Measurements from ENCODE around the gene C5AR1.
"Not testable (repeated sequence)": the region's sequence is repeated elsewhere in the genome, so short reads cannot be mapped to it uniquely, and the experiment has no call there.

C5AR1 gene

GRCh38 chr19:47336765-47337718, 27.4 kb downstream of the C5AR1 start:
- H3K9me3 ChIP-seq (ENCODE audit: control insufficient read depth, low read length); H3K27me3 ChIP-seq (replicated peaks; ENCODE audit: control insufficient read depth, insufficient read depth, low read length); H3K9ac ChIP-seq (ENCODE audit: low read length); H3K4me1 ChIP-seq (ENCODE audit: control insufficient read depth, insufficient read depth, low read length); H3K4me3 ChIP-seq (ENCODE audit: low read length); DNase-seq (ENCODE audit: low read depth); H3K36me3 ChIP-seq (ENCODE audit: control insufficient read depth, insufficient read depth, low read length, severe bottlenecking): not testable (repeated sequence)

- H3K4me1 ChIP-seq (ENCODE audit: control insufficient read depth, insufficient read depth, low read length), result no peaks in the 10 kb centered on the region
- no peaks in the 10 kb centered on the region for H3K36me3 ChIP-seq (ENCODE audit: control insufficient read depth, insufficient read depth, low read length, severe bottlenecking)
- DNase-seq (ENCODE audit: low read depth), result no peak
- H3K9me3 ChIP-seq (ENCODE audit: control insufficient read depth, low read length), result no peaks in the 10 kb centered on the region
- H3K4me3 ChIP-seq (ENCODE audit: low read length), result no peak overlapping the region
- no peaks in the 10 kb centered on the region for H3K27me3 ChIP-seq (replicated peaks; ENCODE audit: control insufficient read depth, insufficient read depth, low read length)
- no peak overlapping the region for H3K9ac ChIP-seq (ENCODE audit: low read length)
These were observed 29.7 kb downstream of the C5AR1 start for GRCh38 chr19:47339196-47339880.

GRCh38 chr19:47340477-47341208, 31.0 kb downstream of the C5AR1 start:
- no peak overlapping the region for H3K4me3 ChIP-seq (ENCODE audit: low read length)
- H3K4me1 ChIP-seq (ENCODE audit: control insufficient read depth, insufficient read depth, low read length), result no peaks in the 10 kb centered on the region
- no peak for DNase-seq (ENCODE audit: low read depth)
- H3K36me3 ChIP-seq (ENCODE audit: control insufficient read depth, insufficient read depth, low read length, severe bottlenecking), result no peaks in the 10 kb centered on the region
- H3K27me3 ChIP-seq (replicated peaks; ENCODE audit: control insufficient read depth, insufficient read depth, low read length), result no peaks in the 10 kb centered on the region
- H3K9ac ChIP-seq (ENCODE audit: low read length), result no peak overlapping the region
- H3K9me3 ChIP-seq (ENCODE audit: control insufficient read depth, low read length), result no peaks in the 10 kb centered on the region

GRCh38 chr19:47341734-47342133, 32.1 kb downstream of the C5AR1 start:
- Histone ChIP-seq H3K9me3 (ENCODE audit: control insufficient read depth, low read length) (no peaks in the 10 kb centered on the region), H3K9ac (ENCODE audit: low read length) (no peak overlapping the region), H3K4me3 (ENCODE audit: low read length) (no peak overlapping the region), H3K27me3 (replicated peaks; ENCODE audit: control insufficient read depth, insufficient read depth, low read length) (no peaks in the 10 kb centered on the region), H3K4me1 (ENCODE audit: control insufficient read depth, insufficient read depth, low read length) (no peaks in the 10 kb centered on the region), H3K36me3 (ENCODE audit: control insufficient read depth, insufficient read depth, low read length, severe bottlenecking) (no peaks in the 10 kb centered on the region)
- DNase-seq (ENCODE audit: low read depth), result no peak

GRCh38 chr19:47343194-47343802, 33.6 kb downstream of the C5AR1 start:
- Histone ChIP-seq H3K27me3 (replicated peaks; ENCODE audit: control insufficient read depth, insufficient read depth, low read length) (no peaks in the 10 kb centered on the region), H3K9ac (ENCODE audit: low read length) (no peak overlapping the region), H3K4me3 (ENCODE audit: low read length) (no peak overlapping the region), H3K4me1 (ENCODE audit: control insufficient read depth, insufficient read depth, low read length) (no peaks in the 10 kb centered on the region), H3K9me3 (ENCODE audit: control insufficient read depth, low read length) (no peaks in the 10 kb centered on the region), H3K36me3 (ENCODE audit: control insufficient read depth, insufficient read depth, low read length, severe bottlenecking) (no peaks in the 10 kb centered on the region)
- no peak for DNase-seq (ENCODE audit: low read depth)

- Histone ChIP-seq H3K4me3 (ENCODE audit: low read length) (no peak overlapping the region), H3K27me3 (replicated peaks; ENCODE audit: control insufficient read depth, insufficient read depth, low read length) (no peaks in the 10 kb centered on the region), H3K36me3 (ENCODE audit: control insufficient read depth, insufficient read depth, low read length, severe bottlenecking) (no peaks in the 10 kb centered on the region), H3K9ac (ENCODE audit: low read length) (no peak overlapping the region), H3K9me3 (ENCODE audit: control insufficient read depth, low read length) (no peaks in the 10 kb centered on the region), H3K4me1 (ENCODE audit: control insufficient read depth, insufficient read depth, low read length) (peaks cover 3% of the 10 kb centered on the region)
- no peak for DNase-seq (ENCODE audit: low read depth)
These were observed 34.8 kb downstream of the C5AR1 start for GRCh38 chr19:47344425-47344824.

GRCh38 chr19:47346024-47346423, 36.4 kb downstream of the C5AR1 start:
- H3K4me3 ChIP-seq (ENCODE audit: low read length); H3K9ac ChIP-seq (ENCODE audit: low read length); H3K36me3 ChIP-seq (ENCODE audit: control insufficient read depth, insufficient read depth, low read length, severe bottlenecking); H3K9me3 ChIP-seq (ENCODE audit: control insufficient read depth, low read length); H3K4me1 ChIP-seq (ENCODE audit: control insufficient read depth, insufficient read depth, low read length); H3K27me3 ChIP-seq (replicated peaks; ENCODE audit: control insufficient read depth, insufficient read depth, low read length); DNase-seq (ENCODE audit: low read depth): not testable (repeated sequence)

- peak; percentile 100 for DNase-seq (ENCODE audit: low read depth)
- H3K9ac ChIP-seq (ENCODE audit: low read length), result peak within 1 kb of the TSS; percentile 90
- H3K9me3 ChIP-seq (ENCODE audit: control insufficient read depth, low read length), result no peaks in the 10 kb centered on the region
- H3K4me1 ChIP-seq (ENCODE audit: control insufficient read depth, insufficient read depth, low read length), result peaks cover 9% of the 10 kb centered on the region
- H3K36me3 ChIP-seq (ENCODE audit: control insufficient read depth, insufficient read depth, low read length, severe bottlenecking), result peaks cover 15% of the 10 kb centered on the region
- H3K4me3 ChIP-seq (ENCODE audit: low read length), result peak within 1 kb of the TSS; percentile 92
- H3K27me3 ChIP-seq (replicated peaks; ENCODE audit: control insufficient read depth, insufficient read depth, low read length), result no peaks in the 10 kb centered on the region
These were observed 39.4 kb downstream of the C5AR1 start, which contains the start of gene DHX34 for GRCh38 chr19:47348819-47349795. Gene DHX34 (plus strand): TSS chr19:47349315. CDS start chr19:47353031, 3,716 bp downstream.

GRCh38 chr19:47350630-47351029, 41.0 kb downstream of the C5AR1 start:
- Histone ChIP-seq H3K9ac (ENCODE audit: low read length) (no peak overlapping the region), H3K4me1 (ENCODE audit: control insufficient read depth, insufficient read depth, low read length) (peaks cover 9% of the 10 kb centered on the region), H3K36me3 (ENCODE audit: control insufficient read depth, insufficient read depth, low read length, severe bottlenecking) (peaks cover 26% of the 10 kb centered on the region), H3K27me3 (replicated peaks; ENCODE audit: control insufficient read depth, insufficient read depth, low read length) (no peaks in the 10 kb centered on the region), H3K4me3 (ENCODE audit: low read length) (peak overlapping the region; percentile 92), H3K9me3 (ENCODE audit: control insufficient read depth, low read length) (no peaks in the 10 kb centered on the region)
- DNase-seq (ENCODE audit: low read depth), result no peak

GRCh38 chr19:47351548-47351947, 41.9 kb downstream of the C5AR1 start:
- Histone ChIP-seq H3K4me3 (ENCODE audit: low read length) (no peak overlapping the region), H3K9me3 (ENCODE audit: control insufficient read depth, low read length) (no peaks in the 10 kb centered on the region), H3K9ac (ENCODE audit: low read length) (no peak overlapping the region), H3K4me1 (ENCODE audit: control insufficient read depth, insufficient read depth, low read length) (peaks cover 9% of the 10 kb centered on the region), H3K36me3 (ENCODE audit: control insufficient read depth, insufficient read depth, low read length, severe bottlenecking) (peaks cover 35% of the 10 kb centered on the region), H3K27me3 (replicated peaks; ENCODE audit: control insufficient read depth, insufficient read depth, low read length) (no peaks in the 10 kb centered on the region)
- DNase-seq (ENCODE audit: low read depth), result peak; percentile 50

Data from adipocyte (in vitro differentiated cells).